ENCODE measurements around the gene BIN1.

BIN1 gene

GRCh38 chr2:127130421-127130820 lies 23.5 kb upstream of the BIN1 start:
- no peak for ATAC-seq (ENCODE audit: insufficient read depth, low read depth)

GRCh38 chr2:127129937-127130336 lies 23.0 kb upstream of the BIN1 start:
- no peak overlapping the region for H3K9ac ChIP-seq (ENCODE audit: low read depth, low read length)

More at GRCh38 chr2:127130421-127130820, 23.5 kb upstream of the BIN1 start:
- Histone ChIP-seq H3K9me3 (ENCODE audit: insufficient read depth, low read length, severe bottlenecking) (no peaks in the 10 kb centered on the region), H3K4me1 (ENCODE audit: insufficient read depth, low read length) (no peaks in the 10 kb centered on the region), H3K79me2 (ENCODE audit: insufficient read depth, low read length) (no peaks in the 10 kb centered on the region), H3K36me3 (ENCODE audit: insufficient read depth, low read length) (no peaks in the 10 kb centered on the region), H3K27ac (ENCODE audit: low read length) (no peak overlapping the region), H4K20me1 (ENCODE audit: insufficient read depth, low read length) (no peaks in the 10 kb centered on the region), H2AFZ (ENCODE audit: low read depth, low read length) (no peak overlapping the region), H3K4me2 (ENCODE audit: insufficient read depth, low read length) (no peak overlapping the region), H3K9ac (ENCODE audit: low read depth, low read length) (no peak overlapping the region), H3K4me3 (ENCODE audit: low read depth in 1 of 2, low read length in 2 of 2) (no peak overlapping the region), H3K27me3 (ENCODE audit: insufficient read depth, low read length, poor library complexity) (no peaks in the 10 kb centered on the region)
- no peak for TF ChIP-seq EZH2 (IDR thresholded peaks at IDR 0.05; ENCODE audit: borderline replicate concordance, low read depth, low read length, severe bottlenecking)
- no peak for TF ChIP-seq CTCF (IDR thresholded peaks at IDR 0.05; ENCODE audit: borderline replicate concordance, extremely low read depth, low read length, poor library complexity, severe bottlenecking)
- no peak for DNase-seq

GRCh38 chr2:127128445-127128904 lies 21.5 kb upstream of the BIN1 start:
- ATAC-seq (ENCODE audit: insufficient read depth, low read depth) (no peak), DNase-seq (no peak)
- H3K79me2 ChIP-seq (ENCODE audit: insufficient read depth, low read length), result no peaks in the 10 kb centered on the region
- no peak overlapping the region for H3K27ac ChIP-seq (ENCODE audit: low read length)
- H3K36me3 ChIP-seq (ENCODE audit: insufficient read depth, low read length), result no peaks in the 10 kb centered on the region
- H3K9me3 ChIP-seq (ENCODE audit: insufficient read depth, low read length, severe bottlenecking), result peaks cover 3% of the 10 kb centered on the region
- no peak overlapping the region; the same call in 1 of the 2 replicates for H2AFZ ChIP-seq (ENCODE audit: low read depth, low read length)
- no peaks in the 10 kb centered on the region for H3K27me3 ChIP-seq (ENCODE audit: insufficient read depth, low read length, poor library complexity)
- no peak overlapping the region for H3K9ac ChIP-seq (ENCODE audit: low read depth, low read length)
- no peaks in the 10 kb centered on the region for H3K4me1 ChIP-seq (ENCODE audit: insufficient read depth, low read length)
- no peaks in the 10 kb centered on the region for H4K20me1 ChIP-seq (ENCODE audit: insufficient read depth, low read length)
- H3K4me2 ChIP-seq (ENCODE audit: insufficient read depth, low read length), result no peak overlapping the region
- no peak overlapping the region for H3K4me3 ChIP-seq (ENCODE audit: low read depth in 1 of 2, low read length in 2 of 2)
- TF ChIP-seq EZH2 (IDR thresholded peaks at IDR 0.05; ENCODE audit: borderline replicate concordance, low read depth, low read length, severe bottlenecking) (no peak), CTCF (IDR thresholded peaks at IDR 0.05; ENCODE audit: borderline replicate concordance, extremely low read depth, low read length, poor library complexity, severe bottlenecking) (no peak)

More at GRCh38 chr2:127129937-127130336, 23.0 kb upstream of the BIN1 start:
- Histone ChIP-seq H3K36me3 (ENCODE audit: insufficient read depth, low read length) (no peaks in the 10 kb centered on the region), H3K27ac (ENCODE audit: low read length) (no peak overlapping the region), H3K4me1 (ENCODE audit: insufficient read depth, low read length) (no peaks in the 10 kb centered on the region), H3K9me3 (ENCODE audit: insufficient read depth, low read length, severe bottlenecking) (no peaks in the 10 kb centered on the region), H3K79me2 (ENCODE audit: insufficient read depth, low read length) (no peaks in the 10 kb centered on the region), H2AFZ (ENCODE audit: low read depth, low read length) (no peak overlapping the region), H4K20me1 (ENCODE audit: insufficient read depth, low read length) (no peaks in the 10 kb centered on the region), H3K4me2 (ENCODE audit: insufficient read depth, low read length) (no peak overlapping the region), H3K4me3 (ENCODE audit: low read depth in 1 of 2, low read length in 2 of 2) (no peak overlapping the region), H3K27me3 (ENCODE audit: insufficient read depth, low read length, poor library complexity) (no peaks in the 10 kb centered on the region)
- TF ChIP-seq EZH2 (IDR thresholded peaks at IDR 0.05; ENCODE audit: borderline replicate concordance, low read depth, low read length, severe bottlenecking), result no peak
- no peak for TF ChIP-seq CTCF (IDR thresholded peaks at IDR 0.05; ENCODE audit: borderline replicate concordance, extremely low read depth, low read length, poor library complexity, severe bottlenecking)
- no peak for DNase-seq
- ATAC-seq (ENCODE audit: insufficient read depth, low read depth), result no peak

GRCh38 chr2:127125821-127126220 lies 18.9 kb upstream of the BIN1 start:
- Histone ChIP-seq H3K27me3 (ENCODE audit: insufficient read depth, low read length, poor library complexity) (no peaks in the 10 kb centered on the region), H3K27ac (ENCODE audit: low read length) (no peak overlapping the region), H3K79me2 (ENCODE audit: insufficient read depth, low read length) (no peaks in the 10 kb centered on the region), H3K9ac (ENCODE audit: low read depth, low read length) (no peak overlapping the region), H3K36me3 (ENCODE audit: insufficient read depth, low read length) (no peaks in the 10 kb centered on the region), H4K20me1 (ENCODE audit: insufficient read depth, low read length) (no peaks in the 10 kb centered on the region), H3K4me3 (ENCODE audit: low read depth in 1 of 2, low read length in 2 of 2) (no peak overlapping the region), H3K9me3 (ENCODE audit: insufficient read depth, low read length, severe bottlenecking) (peaks cover 21% of the 10 kb centered on the region), H3K4me1 (ENCODE audit: insufficient read depth, low read length) (no peaks in the 10 kb centered on the region), H2AFZ (ENCODE audit: low read depth, low read length) (no peak overlapping the region), H3K4me2 (ENCODE audit: insufficient read depth, low read length) (no peak overlapping the region)
- TF ChIP-seq EZH2 (IDR thresholded peaks at IDR 0.05; ENCODE audit: borderline replicate concordance, low read depth, low read length, severe bottlenecking) (no peak), CTCF (IDR thresholded peaks at IDR 0.05; ENCODE audit: borderline replicate concordance, extremely low read depth, low read length, poor library complexity, severe bottlenecking) (no peak)
- DNase-seq, result no peak
- no peak for ATAC-seq (ENCODE audit: insufficient read depth, low read depth)

All from DND-41 (cell line).